ENCODE results near the gene CRYBG1.

Gene CRYBG1

GRCh38 chr6:106318061-106318460 is 42.5 kb upstream of the CRYBG1 start:
- no peak for DNase-seq (ENCODE audit: low read depth in 1 of 2, low spot score in 1 of 2)
- Histone ChIP-seq H3K27ac (replicated peaks) (no peak overlapping the region), H3K4me3 (replicated peaks; ENCODE audit: insufficient read depth, low read length) (no peak overlapping the region), H3K27me3 (ENCODE audit: insufficient read depth, poor library complexity, severe bottlenecking) (no peaks in the 10 kb centered on the region)
- no peak for TF ChIP-seq SPI1 (IDR thresholded peaks at IDR 0.05; ENCODE audit: borderline replicate concordance, low read depth)
- no peak for TF ChIP-seq GABPA (IDR thresholded peaks at IDR 0.05; ENCODE audit: low read depth)
- no peak for TF ChIP-seq REST (IDR thresholded peaks at IDR 0.05; ENCODE audit: insufficient replicate concordance, low read depth)
- TF ChIP-seq CTCF (IDR thresholded peaks at IDR 0.05; ENCODE audit: insufficient read depth, low read length): no peak
- no peak for TF ChIP-seq POLR2AphosphoS5 (IDR thresholded peaks at IDR 0.05; ENCODE audit: low read depth)

- Histone ChIP-seq H3K27ac (replicated peaks) (no peak overlapping the region), H3K27me3 (ENCODE audit: insufficient read depth, poor library complexity, severe bottlenecking) (no peaks in the 10 kb centered on the region), H3K4me3 (replicated peaks; ENCODE audit: insufficient read depth, low read length) (no peak overlapping the region)
- DNase-seq (ENCODE audit: low read depth in 1 of 2, low spot score in 1 of 2): no peak
- TF ChIP-seq SPI1 (IDR thresholded peaks at IDR 0.05; ENCODE audit: borderline replicate concordance, low read depth) (no peak), CTCF (IDR thresholded peaks at IDR 0.05; ENCODE audit: insufficient read depth, low read length) (no peak), GABPA (IDR thresholded peaks at IDR 0.05; ENCODE audit: low read depth) (no peak)
Observed at GRCh38 chr6:106318851-106319250, 41.7 kb upstream of the CRYBG1 start.

GRCh38 chr6:106321940-106322339 is 38.6 kb upstream of the CRYBG1 start:
- Histone ChIP-seq H3K4me3 (replicated peaks; ENCODE audit: insufficient read depth, low read length) (no peak overlapping the region), H3K27ac (replicated peaks) (no peak overlapping the region), H3K27me3 (ENCODE audit: insufficient read depth, poor library complexity, severe bottlenecking) (no peaks in the 10 kb centered on the region)
- DNase-seq (ENCODE audit: low read depth in 1 of 2, low spot score in 1 of 2): no peak
- no peak for TF ChIP-seq GABPA (IDR thresholded peaks at IDR 0.05; ENCODE audit: low read depth)
- no peak for TF ChIP-seq POLR2AphosphoS5 (IDR thresholded peaks at IDR 0.05; ENCODE audit: low read depth)
- no peak for TF ChIP-seq CTCF (IDR thresholded peaks at IDR 0.05; ENCODE audit: insufficient read depth, low read length)
- TF ChIP-seq SPI1 (IDR thresholded peaks at IDR 0.05; ENCODE audit: borderline replicate concordance, low read depth): no peak
- no peak for TF ChIP-seq REST (IDR thresholded peaks at IDR 0.05; ENCODE audit: insufficient replicate concordance, low read depth)

- DNase-seq (ENCODE audit: low read depth in 1 of 2, low spot score in 1 of 2): peak in 1 of 2 experiments; percentile 2
Observed at GRCh38 chr6:106324726-106325335, 35.7 kb upstream of the CRYBG1 start.

More at GRCh38 chr6:106324726-106325335, 35.7 kb upstream of the CRYBG1 start:
- Histone ChIP-seq H3K27ac (replicated peaks) (peak overlapping the region; percentile 89), H3K4me3 (replicated peaks; ENCODE audit: insufficient read depth, low read length) (peak overlapping the region; percentile 85), H3K27me3 (ENCODE audit: insufficient read depth, poor library complexity, severe bottlenecking) (no peaks in the 10 kb centered on the region)
- TF ChIP-seq POLR2AphosphoS5 (IDR thresholded peaks at IDR 0.05; ENCODE audit: low read depth) (no peak), REST (IDR thresholded peaks at IDR 0.05; ENCODE audit: insufficient replicate concordance, low read depth) (no peak)
